Liver (tissue), 9 donors: Measurements from ENCODE around the gene CDH13. TPM values are rescaled to one million over a fixed set of nuclear protein-coding genes. Genes with fewer than 3 reads are reported as not detected.

Source experiments
- DNase-seq: peaks from one replicate; pipeline ENCODE4 v3.0.0-alpha.2; 2017; ENCODE audit warnings: low spot score
- H3K27ac ChIP-seq, 2 donors: one replicate each; pipeline ENCODE4 v1.7.0; 2013; ENCODE audit warnings: inconsistent platforms in 2 of 2, low read length in 2 of 2, control low read depth in 1 of 2, low read depth in 1 of 2, mild to moderate bottlenecking in 1 of 2
- H3K27me3 ChIP-seq, 4 donors: one replicate each; pipeline versions ENCODE4 v1.6.1 to v1.7.0; 2013; ENCODE audit warnings: low read length in 3 of 4, inconsistent platforms in 1 of 4, mild to moderate bottlenecking in 1 of 4, moderate library complexity in 1 of 4; ENCODE audit not compliant: control insufficient read depth in 4 of 4, insufficient read depth in 4 of 4
- H3K36me3 ChIP-seq, 4 donors: one replicate each; pipeline versions ENCODE4 v1.6.1 to v1.7.0; 2013; ENCODE audit warnings: low read length in 3 of 4, mild to moderate bottlenecking in 3 of 4, low read depth in 1 of 4, moderate library complexity in 1 of 4; ENCODE audit not compliant: control insufficient read depth in 4 of 4, insufficient read depth in 3 of 4
- H3K4me1 ChIP-seq, 4 donors: one replicate each; pipeline versions ENCODE4 v1.6.1 to v1.7.0; 2013; ENCODE audit warnings: low read length in 3 of 4, mild to moderate bottlenecking in 3 of 4, moderate library complexity in 1 of 4; ENCODE audit not compliant: control insufficient read depth in 4 of 4, insufficient read depth in 4 of 4
- H3K4me3 ChIP-seq, 3 donors: one replicate each; pipeline versions ENCODE4 v1.6.1 to v1.7.0; 2013; ENCODE audit warnings: low read length in 3 of 3, control low read depth in 1 of 3, low read depth in 1 of 3, mild to moderate bottlenecking in 1 of 3
- H3K9ac ChIP-seq, 2 donors: one replicate each; pipeline ENCODE4 v1.7.0; 2013; ENCODE audit warnings: low read length in 2 of 2, mild to moderate bottlenecking in 2 of 2, moderate library complexity in 2 of 2, control low read depth in 1 of 2, low read depth in 1 of 2
- H3K9me3 ChIP-seq, 4 donors: one replicate each; pipeline versions ENCODE4 v1.6.1 to v1.7.0; 2013; ENCODE audit warnings: low read length in 3 of 4; ENCODE audit not compliant: control insufficient read depth in 4 of 4
- ATF3 ChIP-seq: IDR thresholded peaks from 2 replicates; pipeline ENCODE4 v1.6.1; 2016; ENCODE audit warnings: antibody characterized with exemption
- CTCF ChIP-seq: fragments of 150-350 bp; IDR thresholded peaks from 2 replicates; pipeline ENCODE4 v1.5.1; 2017; ENCODE audit warnings: improper control_type of control experiment, low read depth, low read length; ENCODE audit not compliant: missing input control
- FOXA1 ChIP-seq: IDR thresholded peaks from 2 replicates; pipeline ENCODE4 v1.6.1; 2016; ENCODE audit warnings: antibody characterized with exemption
- FOXA2 ChIP-seq: IDR thresholded peaks from 2 replicates; pipeline ENCODE4 v1.6.1; 2016; ENCODE audit warnings: antibody characterized with exemption
- GABPA ChIP-seq, 2 donors: IDR thresholded peaks in 1 of 2; conservative IDR thresholded peaks in 1 of 2; 2 replicates each; pipeline ENCODE4 v1.6.1; 2016; ENCODE audit warnings: antibody characterized with exemption in 2 of 2, mild to moderate bottlenecking in 1 of 2, moderate library complexity in 1 of 2
- HNF4A ChIP-seq, 2 donors: conservative IDR thresholded peaks; 2 replicates each; pipeline ENCODE4 v1.6.1; 2016; ENCODE audit warnings: antibody characterized with exemption in 2 of 2, mild to moderate bottlenecking in 2 of 2
- HNF4G ChIP-seq: IDR thresholded peaks from 2 replicates; pipeline ENCODE4 v1.6.1; 2016; ENCODE audit warnings: antibody characterized with exemption
- JUND ChIP-seq, 2 donors: IDR thresholded peaks; 2 replicates each; pipeline ENCODE4 v1.6.1; 2016; ENCODE audit warnings: antibody characterized with exemption in 2 of 2
- MAX ChIP-seq: IDR thresholded peaks from 2 replicates; pipeline ENCODE4 v1.6.1; 2016; ENCODE audit warnings: antibody characterized with exemption
- NR2F2 ChIP-seq: IDR thresholded peaks from 2 replicates; pipeline ENCODE4 v1.6.1; 2016; ENCODE audit warnings: antibody characterized with exemption
- RAD21 ChIP-seq, 2 donors: IDR thresholded peaks; 2 replicates each; pipeline ENCODE4 v1.6.1; 2016; ENCODE audit warnings: antibody characterized with exemption in 2 of 2, mild to moderate bottlenecking in 2 of 2
- RXRA ChIP-seq, 2 donors: IDR thresholded peaks; 2 replicates each; pipeline ENCODE4 v1.6.1; 2017 to 2018; ENCODE audit warnings: antibody characterized with exemption in 2 of 2, mild to moderate bottlenecking in 1 of 2
- SP1 ChIP-seq: IDR thresholded peaks from 2 replicates; pipeline ENCODE4 v1.6.1; 2018; ENCODE audit warnings: antibody characterized with exemption, mild to moderate bottlenecking
- TAF1 ChIP-seq: conservative IDR thresholded peaks from 2 replicates; pipeline ENCODE4 v1.6.1; 2016; ENCODE audit warnings: antibody characterized with exemption, mild to moderate bottlenecking
- YY1 ChIP-seq: IDR thresholded peaks from 2 replicates; pipeline ENCODE4 v1.6.1; 2016; ENCODE audit warnings: antibody characterized with exemption, mild to moderate bottlenecking
- ZBTB33 ChIP-seq: IDR thresholded peaks from 2 replicates; pipeline ENCODE4 v1.6.1; 2016; ENCODE audit warnings: antibody characterized with exemption
- WGBS: extraction: QIAGEN DNeasy Blood & Tissue Kit; methylation state at CpG from one replicate; pipeline ENCODE4 v1.1.7; 2013; 5-methylcytosine and 5-hydroxymethylcytosine counted together
- polyA plus RNA-seq, 2 donors: library from polyadenylated mRNA; stranded (reverse) in 1 of 2; unstranded in 1 of 2; fragments of 200-250 nt in 1 of 2; fragments of >200 nt in 1 of 2; fragmentation: Nextera tagmentation in 1 of 2; extraction: Ambion mirVana in 1 of 2; gene quantifications; one replicate each; pipeline versions ENCODE4 v1.2.1 to v1.2.3, GENCODE V29; 2013 to 2015
- total RNA-seq, 2 donors: library from RNA; depleted of rRNA; stranded (reverse); fragments of >200 nt; gene quantifications; one replicate each; pipeline ENCODE4 v1.2.3, GENCODE V29; 2014
- donor health status: healthy.
- donor health status: healthy.
- donor health status: healthy.
- donor health status: healthy.
- donor health status: healthy.

The CDH13 gene
- total and polyA plus RNA-seq, 4 donors: 0.21 to 1.5 (median 0.58) TPM

DNA sequence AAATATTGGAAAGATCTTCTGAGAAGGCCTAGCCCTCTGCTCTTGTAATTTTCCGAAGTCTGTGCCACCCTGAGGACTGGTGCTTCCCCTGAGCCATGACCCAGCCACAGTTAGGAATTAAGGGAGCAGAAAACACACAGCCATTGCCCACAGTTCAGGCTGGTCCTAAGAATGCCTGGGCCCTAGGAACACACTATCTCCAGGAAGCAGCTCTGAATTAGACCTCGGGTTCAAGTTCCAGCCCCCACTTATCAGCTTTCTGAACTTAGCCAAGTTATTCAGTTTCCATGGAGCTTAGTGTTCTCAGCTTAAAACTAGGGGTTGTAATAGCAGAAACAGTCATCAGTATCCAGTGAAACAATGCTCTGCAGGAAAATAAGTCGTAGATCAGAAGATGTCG lies 56.0 kb downstream of the CDH13 start:
- no peak for DNase-seq
- no peaks in the 10 kb centered on the region for H3K9me3 ChIP-seq
- no peak overlapping the region for H3K27ac ChIP-seq

DNA sequence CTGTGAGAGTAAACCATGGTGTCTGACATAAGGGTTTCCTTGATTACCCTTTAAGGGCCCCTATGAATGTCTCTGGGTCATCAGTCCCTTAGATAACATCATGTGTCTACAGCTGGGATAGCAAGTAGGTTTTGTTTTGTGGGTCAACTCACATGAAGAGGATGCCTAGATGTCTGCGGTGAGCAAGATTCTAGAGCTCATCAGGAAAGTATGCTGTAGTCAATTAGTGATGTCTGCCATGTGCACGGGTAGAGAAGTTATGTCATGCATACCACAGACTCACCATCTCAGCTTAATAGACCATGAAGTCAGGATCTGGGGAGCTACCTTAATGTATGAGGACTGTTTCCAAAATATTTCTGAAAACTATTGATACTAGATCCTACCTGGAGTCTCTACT lies 57.5 kb downstream of the CDH13 start:
- H3K9ac ChIP-seq: no peak overlapping the region
- no peak for DNase-seq
- H3K9me3 ChIP-seq: no peaks in the 10 kb centered on the region
- H3K27me3 ChIP-seq: peaks cover 0 to 4% (median 0%) of the 10 kb centered on the region in 4 donors
- H3K27ac ChIP-seq: no peak overlapping the region
- H3K4me1 ChIP-seq: no peaks in the 10 kb centered on the region
- 94% methylated on average over 2 of the region's 2 CpGs for WGBS
- H3K4me3 ChIP-seq: no peak overlapping the region
- TF ChIP-seq RXRA (IDR thresholded peaks at IDR 0.05) (no peak), FOXA2 (no peak), HNF4G (no peak), GABPA (IDR thresholded peaks at IDR 0.05 in 1 of 2, conservative IDR thresholded peaks at IDR 0.05 in 1 of 2) (no peak), ATF3 (no peak), YY1 (no peak), HNF4A (conservative IDR thresholded peaks at IDR 0.05) (no peak), ZBTB33 (no peak)
- no peaks in the 10 kb centered on the region for H3K36me3 ChIP-seq

More for the DNA sequence above, 56.0 kb downstream of the CDH13 start:
- Histone ChIP-seq H3K4me1 (no peaks in the 10 kb centered on the region), H3K27me3 (peaks cover 0 to 4% (median 0%) of the 10 kb centered on the region in 4 donors), H3K4me3 (no peak overlapping the region), H3K9ac (no peak overlapping the region), H3K36me3 (no peaks in the 10 kb centered on the region)
- 63% methylated on average over 4 of the region's 4 CpGs for WGBS
- TF ChIP-seq HNF4A (conservative IDR thresholded peaks at IDR 0.05) (no peak), NR2F2 (peak; percentile 56)

GRCh38 chr16:82685526-82685925 lies 58.8 kb downstream of the CDH13 start:
- Histone ChIP-seq H3K4me3 (no peak overlapping the region), H3K27ac (no peak overlapping the region), H3K4me1 (no peaks in the 10 kb centered on the region), H3K36me3 (no peaks in the 10 kb centered on the region), H3K9me3 (no peaks in the 10 kb centered on the region), H3K27me3 (peaks cover 0 to 4% (median 0%) of the 10 kb centered on the region in 4 donors), H3K9ac (no peak overlapping the region)
- DNase-seq: no peak
- no peak for TF ChIP-seq TAF1
- no peak for TF ChIP-seq SP1
- 81% methylated on average over 4 of the region's 4 CpGs for WGBS

DNA sequence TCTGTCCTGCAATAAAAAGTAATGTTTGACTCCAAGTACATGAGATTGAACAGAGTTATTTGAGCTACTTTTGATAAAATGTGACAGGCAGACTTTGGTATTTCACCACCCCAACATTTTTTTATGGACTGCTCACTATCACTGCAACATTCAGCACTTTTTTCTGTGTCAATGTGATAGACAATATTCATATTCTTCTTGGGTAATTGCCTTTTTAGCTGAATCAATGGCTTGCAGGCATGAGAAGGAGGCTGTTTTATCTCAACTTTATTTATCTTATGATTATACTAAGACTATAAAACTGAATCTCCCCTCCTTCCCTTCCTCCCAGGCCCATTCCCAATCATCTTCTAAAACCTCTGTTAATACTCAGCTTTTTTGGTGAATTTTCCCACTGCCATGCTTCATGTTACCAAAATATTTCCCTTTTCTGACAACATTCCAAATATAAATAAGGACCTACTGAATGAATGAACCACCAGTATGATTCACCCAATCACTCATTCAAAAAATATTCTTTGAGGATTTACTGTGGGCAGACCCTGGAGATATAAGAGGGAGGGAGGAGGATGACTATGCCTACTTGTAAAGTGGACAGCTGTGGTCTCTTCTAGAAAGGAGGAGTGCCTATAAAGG lies 67.6 kb downstream of the CDH13 start:
- Histone ChIP-seq H3K9me3 (no peaks in the 10 kb centered on the region), H3K27ac (no peak overlapping the region), H3K36me3 (no peaks in the 10 kb centered on the region), H3K4me1 (no peaks in the 10 kb centered on the region), H3K4me3 (no peak overlapping the region), H3K27me3 (no peaks in the 10 kb centered on the region), H3K9ac (no peak overlapping the region)
- DNase-seq: no peak
- TF ChIP-seq JUND (IDR thresholded peaks at IDR 0.05): no peak
- no peak for TF ChIP-seq RXRA (IDR thresholded peaks at IDR 0.05)
- TF ChIP-seq GABPA (IDR thresholded peaks at IDR 0.05 in 1 of 2, conservative IDR thresholded peaks at IDR 0.05 in 1 of 2): no peak
- no peak for TF ChIP-seq SP1
- no peak for TF ChIP-seq CTCF
- no peak for TF ChIP-seq RAD21 (IDR thresholded peaks at IDR 0.05)
- no peak for TF ChIP-seq HNF4G
- no peak for TF ChIP-seq FOXA1
- no peak for TF ChIP-seq ZBTB33
- no peak for TF ChIP-seq ATF3
- TF ChIP-seq TAF1: no peak
- TF ChIP-seq MAX: no peak
